GM12878 (cell line): ENCODE results near the gene ZNF408. TPM values are rescaled to one million over a fixed set of nuclear protein-coding genes. Genes with fewer than 3 reads are reported as not detected.

Experiments
- ATAC-seq: fragments of 200-7000 bp; cut with Tn5 transposase; 3 replicates; pipeline ENCODE4 v1.9.1; 2020; ENCODE audit warnings: mild to moderate bottlenecking, moderate library complexity
- BruUV-seq: library from RNA; stranded (reverse); fragments of 400-500 nt; replicated peaks from 2 replicates; lab custom pipeline; 2021; lab: Mats Ljungman, UMichigan
- CTCF ChIA-PET: fragments of 300-600 bp; sonication (Branson Sonifier 250); formaldehyde crosslinking; extraction: SDS; loops from one replicate; lab custom pipeline; 2021; ENCODE audit warnings: inconsistent platforms; lab: Yijun Ruan, JAX
- POLR2A ChIA-PET: fragments of 350-600 bp; formaldehyde crosslinking; extraction: SDS; loops from one replicate; lab custom pipeline; 2021; ENCODE audit warnings: inconsistent platforms; lab: Charles Lee
- RAD21 ChIA-PET: fragments of 300-600 bp; sonication (Branson Sonifier 250); formaldehyde crosslinking; loops from one replicate; lab custom pipeline; 2023; ENCODE audit warnings: antibody characterized with exemption; ENCODE audit not compliant: unreplicated experiment; lab: Charles Lee
- SMC1A ChIA-PET: fragments of 300-600 bp; sonication (Branson Sonifier 250); formaldehyde crosslinking; loops from one replicate; lab custom pipeline; 2023; ENCODE audit not compliant: unreplicated experiment, uncharacterized antibody; lab: Charles Lee
- DNase-seq: peaks from one replicate; pipeline ENCODE4 v3.0.0-alpha.2; 2011; ENCODE audit warnings: low read depth, low spot score
- FAIRE-seq: peaks from 3 replicates; lab custom pipeline; 2011; peaks lifted over from hg19 to GRCh38; lab: Jason Lieb, UNC
- H2AFZ ChIP-seq: 2 replicates; pipeline ENCODE4 v1.6.0; 2011; ENCODE audit warnings: low read depth, low read length, control low read depth; ENCODE audit not compliant: control insufficient read depth
- H3K27ac ChIP-seq: 2 replicates; pipeline ENCODE4 v1.5.1; 2011; ENCODE audit warnings: control low read depth; ENCODE audit not compliant: control insufficient read depth, insufficient read depth
- H3K27me3 ChIP-seq, 2 experiments: replicated peaks in 1 of 2; 2 replicates each; pipeline versions ENCODE4 v1.6.0 to v1.6.1; 2011; ENCODE audit warnings: low read length in 1 of 2; ENCODE audit not compliant: control insufficient read depth in 2 of 2, insufficient read depth in 2 of 2
- H3K36me3 ChIP-seq, 2 experiments: 2 replicates each; pipeline ENCODE4 v1.5.1; 2011; ENCODE audit warnings: low read length in 1 of 2; ENCODE audit not compliant: control insufficient read depth in 2 of 2, insufficient read depth in 2 of 2
- H3K4me1 ChIP-seq: 2 replicates; pipeline ENCODE4 v1.6.1; 2011; ENCODE audit warnings: mild to moderate bottlenecking, low read length, moderate library complexity, mixed read lengths; ENCODE audit not compliant: control insufficient read depth, insufficient read depth
- H3K4me2 ChIP-seq: 2 replicates; pipeline ENCODE4 v1.6.0; 2011; ENCODE audit warnings: control low read depth; ENCODE audit not compliant: control insufficient read depth, insufficient read depth
- H3K4me3 ChIP-seq: fragments of 200-600 bp; sonication (generic); 2 replicates; pipeline ENCODE4 v1.5.1; 2016
- H3K79me2 ChIP-seq: 2 replicates; pipeline ENCODE4 v1.6.0; 2011; ENCODE audit warnings: low read length; ENCODE audit not compliant: control insufficient read depth, insufficient read depth
- H3K9ac ChIP-seq: 2 replicates; pipeline ENCODE4 v1.8.0; 2011; ENCODE audit warnings: low read length, control low read depth, mixed read lengths; ENCODE audit not compliant: control insufficient read depth, insufficient read depth
- H3K9me3 ChIP-seq: replicated peaks from 3 replicates; pipeline ENCODE4 v1.5.1; 2011; ENCODE audit warnings: mild to moderate bottlenecking, low read length; ENCODE audit not compliant: control insufficient read depth, insufficient read depth
- H4K20me1 ChIP-seq: 2 replicates; pipeline ENCODE4 v1.6.0; 2011; ENCODE audit not compliant: control insufficient read depth, insufficient read depth
- BCLAF1 ChIP-seq: fragments of 450-650 bp; IDR thresholded peaks from 2 replicates; pipeline ENCODE4 v1.6.1; 2017; ENCODE audit warnings: antibody characterized with exemption, mild to moderate bottlenecking, moderate library complexity
- CBX5 ChIP-seq: sonication (generic); IDR thresholded peaks from 2 replicates; pipeline ENCODE4 v1.6.1; 2016; ENCODE audit warnings: low read depth, moderate library complexity, mild to moderate bottlenecking, inconsistent platforms
- ELK1 ChIP-seq: IDR thresholded peaks from 2 replicates; pipeline ENCODE4 v1.6.1; 2012; ENCODE audit warnings: low read depth, low read length, improper control_type of control experiment
- IRF4 ChIP-seq: IDR thresholded peaks from 2 replicates; pipeline ENCODE4 v1.6.1; 2011; ENCODE audit warnings: low read depth, low read length
- JUND ChIP-seq: IDR thresholded peaks from 2 replicates; pipeline ENCODE4 v1.6.1; 2012; ENCODE audit warnings: low read depth, mild to moderate bottlenecking, low read length, improper control_type of control experiment, moderate library complexity
- LARP7 ChIP-seq: fragments of 450-650 bp; IDR thresholded peaks from 2 replicates; pipeline ENCODE4 v1.6.1; 2017; ENCODE audit warnings: mild to moderate bottlenecking
- MTA2 ChIP-seq: fragments of 450-650 bp; IDR thresholded peaks from 2 replicates; pipeline ENCODE4 v1.6.1; 2016; ENCODE audit warnings: low read depth, mild to moderate bottlenecking, moderate library complexity
- MYC ChIP-seq: IDR thresholded peaks from 2 replicates; pipeline ENCODE4 v1.6.1; 2011; ENCODE audit warnings: mild to moderate bottlenecking, low read length, moderate library complexity, inconsistent platforms; ENCODE audit not compliant: insufficient read depth, insufficient replicate concordance, insufficient read length, severe bottlenecking
- PML ChIP-seq: IDR thresholded peaks from 2 replicates; pipeline ENCODE4 v1.6.1; 2012; ENCODE audit warnings: low read length, inconsistent platforms
- RAD51 ChIP-seq: fragments of 450-650 bp; IDR thresholded peaks from 2 replicates; pipeline ENCODE4 v1.6.1; 2016; ENCODE audit warnings: moderate library complexity, mild to moderate bottlenecking, inconsistent platforms
- RBBP5 ChIP-seq: fragments of 200-600 bp; sonication (generic); conservative IDR thresholded peaks from 2 replicates; pipeline ENCODE4 v1.6.1; 2016
- SIX5 ChIP-seq: IDR thresholded peaks from 2 replicates; pipeline ENCODE4 v1.6.1; 2011; ENCODE audit warnings: mild to moderate bottlenecking, low read depth, low read length, moderate library complexity; ENCODE audit not compliant: severe bottlenecking
- ZNF24 ChIP-seq: fragments of 450-650 bp; IDR thresholded peaks from 2 replicates; pipeline ENCODE4 v1.6.1; 2017; ENCODE audit warnings: antibody characterized with exemption, mild to moderate bottlenecking
- ZNF274 ChIP-seq: IDR thresholded peaks from one replicate; pipeline ENCODE4 v1.8.0; 2011; ENCODE audit not compliant: insufficient read length, insufficient read depth
- ZSCAN29 ChIP-seq: fragments of 450-650 bp; IDR thresholded peaks from 2 replicates; pipeline ENCODE4 v1.6.1; 2017; ENCODE audit warnings: mild to moderate bottlenecking, moderate library complexity
- WGBS: methylation state at CpG from one replicate; pipeline ENCODE4 v1.1.6; 2016; ENCODE audit warnings: low lambda C conversion rate; ENCODE audit not compliant: insufficient replicate concordance, insufficient coverage; ENCODE audit errors: missing lambda C conversion rate; 5-methylcytosine and 5-hydroxymethylcytosine counted together
- in situ Hi-C: fragments of 300-500 bp; cut with MboI; formaldehyde crosslinking; loops from 9 replicates; pipeline ENCODE4 v1.14.3; 2018; ENCODE audit warnings: mixed read lengths
- intact Hi-C: fragments of 100-400 bp; cut with micrococcal nuclease; formaldehyde crosslinking; loops from one replicate; pipeline ENCODE4 v1.14.2; 2022; ENCODE audit not compliant: unreplicated experiment
- polyA plus RNA-seq, 11 experiments: library from polyadenylated mRNA; depleted of rRNA in 4 of 11; unstranded in 6 of 11; stranded (reverse) in 5 of 11; fragments of >200 nt; fragmentation: Nextera tagmentation in 4 of 11; fragmentation: Illumina TruSeq in 1 of 11; extraction: Ambion mirVana in 4 of 11; extraction: Trizol in 1 of 11; gene quantifications; 1 replicate in 1 of 11; 2 replicates in 10 of 11; pipeline versions ENCODE4 v1.2.1 to v1.2.3, GENCODE V29; 2011 to 2016; ENCODE audit warnings: inconsistent platforms in 2 of 11, missing spikeins in 2 of 11, low read depth in 1 of 11
- total RNA-seq, 4 experiments: library from RNA; depleted of rRNA in 3 of 4; stranded (reverse); fragments of >200 nt in 3 of 4; fragmentation: Illumina TruSeq in 1 of 4; extraction: Trizol in 1 of 4; gene quantifications; 2 replicates each; pipeline versions ENCODE4 v1.2.1 to v1.2.3, GENCODE V29; 2013 to 2021

ZNF408 gene
- total and polyA plus RNA-seq, 10 of the 15 experiments (the other 5 are each of a cell fraction or from before 2014, with no cell fraction given), result 0.19 to 11.3 (median 7.2) TPM

GRCh38 chr11:46743693-46744339 is 43.0 kb downstream of the ZNF408 start:
- FAIRE-seq (no peak), DNase-seq (no peak), ATAC-seq (no peak)
- Histone ChIP-seq H3K9me3 (no peaks in the 10 kb centered on the region), H3K36me3 (peaks cover 18 to 43% of the 10 kb centered on the region in 2 experiments; a peak in 3 of 4 replicates), H3K4me3 (no peak overlapping the region), H3K79me2 (no peaks in the 10 kb centered on the region), H3K4me2 (no peak overlapping the region), H4K20me1 (no peaks in the 10 kb centered on the region), H2AFZ (no peak overlapping the region), H3K27ac (no peak overlapping the region), H3K27me3 (no peaks in the 10 kb centered on the region), H3K9ac (no peak overlapping the region), H3K4me1 (no peaks in the 10 kb centered on the region)
- ChIA-PET SMC1A (interaction anchor here (1.2 kb wide), 1 partner anchor 10 kb away, joined by 3 read pairs; no protein-coding TSS in a partner anchor), CTCF (interaction anchor here (0.7 to 1.0 kb wide), 3 partner anchors 23 to 731 kb away, joined by 3 read pairs; no protein-coding TSS in a partner anchor), RAD21 (no interaction called here), POLR2A (interaction anchor here (0.7 kb wide), 1 partner anchor 102 kb away, joined by 4 read pairs; no protein-coding TSS in a partner anchor)
- 99% methylated on average over 10 of the region's 10 CpGs for WGBS
- BruUV-seq, result TSS peak; percentile 34
- intact Hi-C loops, result no loop called here
- in situ Hi-C loops, result no loop called here
- TF ChIP-seq PML (no peak), RAD51 (no peak), ZNF24 (no peak), ZSCAN29 (no peak), IRF4 (no peak), MYC (no peak), SIX5 (no peak)

GRCh38 chr11:46745328-46745727 is 44.5 kb downstream of the ZNF408 start:
- no peak for ATAC-seq
- WGBS, result 96% methylated on average over 1 of the region's 1 CpG
- no peak overlapping the region for H3K4me2 ChIP-seq
- no TSS peak for BruUV-seq
- in situ Hi-C loops, result no loop called here
- no peak for DNase-seq
- H3K4me1 ChIP-seq, result no peaks in the 10 kb centered on the region
- SMC1A ChIA-PET, result no interaction called here
- intact Hi-C loops, result no loop called here
- RAD21 ChIA-PET, result no interaction called here
- POLR2A ChIA-PET, result interaction anchor here (0.5 kb wide), 1 partner anchor 35 kb away, joined by 3 read pairs; no protein-coding TSS in a partner anchor
- H3K27me3 ChIP-seq, result no peaks in the 10 kb centered on the region
- H3K27ac ChIP-seq, result no peak overlapping the region
- CTCF ChIA-PET, result no interaction called here
- H3K9ac ChIP-seq, result no peak overlapping the region
- no peaks in the 10 kb centered on the region for H3K9me3 ChIP-seq
- H3K79me2 ChIP-seq, result no peaks in the 10 kb centered on the region
- H4K20me1 ChIP-seq, result no peaks in the 10 kb centered on the region
- FAIRE-seq, result no peak
- peaks cover 22 to 46% of the 10 kb centered on the region in 2 experiments; a peak in 3 of 4 replicates for H3K36me3 ChIP-seq
- no peak overlapping the region for H3K4me3 ChIP-seq
- H2AFZ ChIP-seq, result no peak overlapping the region
- TF ChIP-seq RBBP5, result no peak
- no peak for TF ChIP-seq ELK1
- TF ChIP-seq ZNF274, result no peak
- no peak for TF ChIP-seq LARP7
- no peak for TF ChIP-seq MTA2
- TF ChIP-seq JUND, result no peak
- TF ChIP-seq CBX5, result no peak
- TF ChIP-seq BCLAF1, result no peak
